HepG2 (cell line): ENCODE measurements around the gene RMI1. TPM values are rescaled to one million over a fixed set of nuclear protein-coding genes. Genes with fewer than 3 reads are reported as not detected.

Experiments
- ATF7 ChIP-seq, 2 experiments: fragments of 450-650 bp in 1 of 2; sonication (generic) in 1 of 2; formaldehyde crosslinking in 1 of 2; IDR thresholded peaks; 2 replicates each; pipeline versions ENCODE4 v1.4.0 to v1.6.1; 2016 to 2020; ENCODE audit warnings: antibody characterized with exemption in 1 of 2, mild to moderate bottlenecking in 1 of 2, missing genetic modification reagents in 1 of 2
- ATRX ChIP-seq: sonication (generic); formaldehyde crosslinking; IDR thresholded peaks from 2 replicates; pipeline ENCODE4 v1.4.0; 2020; ENCODE audit warnings: missing genetic modification reagents, borderline replicate concordance
- DNMT1 ChIP-seq: sonication (generic); formaldehyde crosslinking; IDR thresholded peaks from 2 replicates; pipeline ENCODE4 v1.5.1; 2020; ENCODE audit warnings: mild to moderate bottlenecking, missing genetic modification reagents
- FIP1L1 ChIP-seq: fragments of 200-400 bp; formaldehyde crosslinking; IDR thresholded peaks from 2 replicates; pipeline ENCODE4 v1.6.1; 2018; ENCODE audit warnings: low read depth, mild to moderate bottlenecking, low read length, moderate library complexity, borderline replicate concordance; ENCODE audit not compliant: insufficient read depth
- FOXK1 ChIP-seq: sonication (generic); formaldehyde crosslinking; IDR thresholded peaks from 2 replicates; pipeline ENCODE4 v1.4.0; 2020; ENCODE audit warnings: low read depth, missing genetic modification reagents, borderline replicate concordance
- KDM6A ChIP-seq: IDR thresholded peaks from 2 replicates; pipeline ENCODE4 v1.6.1; 2016; ENCODE audit warnings: low read depth
- MATR3 ChIP-seq: sonication (generic); formaldehyde crosslinking; IDR thresholded peaks from 2 replicates; pipeline ENCODE4 v1.4.0; 2020; ENCODE audit warnings: missing genetic modification reagents
- NCOR1 ChIP-seq: fragments of 200-600 bp; sonication (generic); IDR thresholded peaks from 2 replicates; pipeline ENCODE4 v1.7.0; 2017; ENCODE audit warnings: antibody characterized with exemption, low read length, borderline replicate concordance
- NFE2L2 ChIP-seq: fragments of 150-350 bp; IDR thresholded peaks from 2 replicates; pipeline ENCODE4 v1.6.1; 2014; ENCODE audit warnings: low read length
- PAF1 ChIP-seq: IDR thresholded peaks from 2 replicates; pipeline ENCODE4 v1.6.1; 2016; ENCODE audit warnings: missing genetic modification reagents, missing compliant biosample characterization
- RAD21 ChIP-seq: fragments of 450-650 bp; formaldehyde crosslinking; IDR thresholded peaks from 2 replicates; pipeline ENCODE4 v1.5.0; 2020; ENCODE audit warnings: mild to moderate bottlenecking
- TCF12 ChIP-seq, 2 experiments: fragments of 450-650 bp in 1 of 2; sonication (generic) in 1 of 2; formaldehyde crosslinking in 1 of 2; IDR thresholded peaks; 2 replicates each; pipeline versions ENCODE4 v1.6.1 to v1.8.0; 2017 to 2022; ENCODE audit warnings: antibody characterized with exemption in 1 of 2, mild to moderate bottlenecking in 1 of 2, missing genetic modification reagents in 1 of 2, moderate library complexity in 1 of 2
- YY1 ChIP-seq: IDR thresholded peaks from 2 replicates; pipeline ENCODE4 v1.6.1; 2011; ENCODE audit warnings: low read length, low read depth, moderate library complexity, mild to moderate bottlenecking; ENCODE audit not compliant: insufficient read depth, insufficient replicate concordance
- ZFP36 ChIP-seq: fragments of 150-350 bp; IDR thresholded peaks from 2 replicates; pipeline ENCODE4 v1.6.1; 2018; ENCODE audit warnings: borderline replicate concordance, low read length, low read depth; ENCODE audit not compliant: partially characterized antibody
- ZFYVE20 ChIP-seq: sonication (generic); formaldehyde crosslinking; IDR thresholded peaks from 2 replicates; pipeline ENCODE4 v1.8.0; 2023; ENCODE audit warnings: low read depth, mild to moderate bottlenecking, moderate library complexity, missing genetic modification reagents, borderline replicate concordance
- ZNF101 ChIP-seq: sonication (generic); formaldehyde crosslinking; IDR thresholded peaks from 2 replicates; pipeline ENCODE4 v1.4.0; 2020; ENCODE audit warnings: mild to moderate bottlenecking, low read depth, missing genetic modification reagents, borderline replicate concordance
- ZNF180 ChIP-seq: sonication (generic); formaldehyde crosslinking; IDR thresholded peaks from 2 replicates; pipeline ENCODE4 v1.4.0; 2020; ENCODE audit warnings: low read depth, missing genetic modification reagents, borderline replicate concordance
- ZNF251 ChIP-seq: sonication (generic); formaldehyde crosslinking; IDR thresholded peaks from 2 replicates; pipeline ENCODE4 v1.9.0; 2021; ENCODE audit warnings: mild to moderate bottlenecking, missing genetic modification reagents
- ZNF30 ChIP-seq: sonication (generic); formaldehyde crosslinking; IDR thresholded peaks from 2 replicates; pipeline ENCODE4 v1.5.0; 2020; ENCODE audit warnings: mild to moderate bottlenecking, missing genetic modification reagents
- ZNF335 ChIP-seq: sonication (generic); formaldehyde crosslinking; IDR thresholded peaks from 2 replicates; pipeline ENCODE4 v1.4.0; 2020; ENCODE audit warnings: missing genetic modification reagents
- ZNF562 ChIP-seq: sonication (generic); formaldehyde crosslinking; IDR thresholded peaks from 2 replicates; pipeline ENCODE4 v1.8.0; 2022; ENCODE audit warnings: missing genetic modification reagents, borderline replicate concordance
- ZNF780A ChIP-seq: sonication (generic); formaldehyde crosslinking; IDR thresholded peaks from 2 replicates; pipeline ENCODE4 v1.8.0; 2022; ENCODE audit warnings: mild to moderate bottlenecking, missing genetic modification reagents, moderate library complexity
- ZNF883 ChIP-seq: sonication (generic); formaldehyde crosslinking; IDR thresholded peaks from 2 replicates; pipeline ENCODE4 v1.5.1; 2020; ENCODE audit warnings: mild to moderate bottlenecking, missing genetic modification reagents; ENCODE audit errors: not compliant biosample characterization
- polyA plus RNA-seq, 8 experiments: library from polyadenylated mRNA; depleted of rRNA in 3 of 8; stranded (reverse) in 7 of 8; unstranded in 1 of 8; fragments of >200 nt; fragmentation: Illumina TruSeq in 4 of 8; extraction: Trizol in 4 of 8; gene quantifications; 2 replicates each; pipeline versions ENCODE4 v1.2.1 to v1.2.3, GENCODE V29; 2011 to 2016; ENCODE audit warnings: low read depth in 4 of 8, missing spikeins in 1 of 8, mixed read lengths in 1 of 8; ENCODE audit not compliant: insufficient read depth in 1 of 8
- total RNA-seq, 5 experiments: library from RNA; depleted of rRNA; stranded (reverse); fragments of >200 nt; fragmentation: Illumina TruSeq; extraction: Trizol; gene quantifications; 2 replicates each; pipeline ENCODE4 v1.2.3, GENCODE V29; 2016; ENCODE audit warnings: low read depth in 1 of 5
- TF ChIP-seq, protein P1 (sequence below): sonication (generic); formaldehyde crosslinking; conservative IDR thresholded peaks from 2 replicates; pipeline ENCODE4 v1.8.0; 2022; ENCODE audit warnings: missing genetic modification reagents
- TF ChIP-seq, protein P2 (sequence below): sonication (generic); formaldehyde crosslinking; IDR thresholded peaks from 2 replicates; pipeline ENCODE4 v1.5.1; 2020; ENCODE audit warnings: mild to moderate bottlenecking, moderate library complexity, missing genetic modification reagents
- TF ChIP-seq, protein P3 (sequence below): sonication (generic); formaldehyde crosslinking; IDR thresholded peaks from 2 replicates; pipeline ENCODE4 v1.9.0; 2021; ENCODE audit warnings: missing genetic modification reagents, mild to moderate bottlenecking, borderline replicate concordance

The RMI1 gene
- total and polyA plus RNA-seq, 2 of the 13 experiments (the other 11 are each of a cell fraction or from before 2014, with no cell fraction given): 0.54 to 3.7 TPM

GRCh38 chr9:83956086-83956435 is 24.5 kb upstream of the RMI1 start (continued):
- TF ChIP-seq, protein P1, sequence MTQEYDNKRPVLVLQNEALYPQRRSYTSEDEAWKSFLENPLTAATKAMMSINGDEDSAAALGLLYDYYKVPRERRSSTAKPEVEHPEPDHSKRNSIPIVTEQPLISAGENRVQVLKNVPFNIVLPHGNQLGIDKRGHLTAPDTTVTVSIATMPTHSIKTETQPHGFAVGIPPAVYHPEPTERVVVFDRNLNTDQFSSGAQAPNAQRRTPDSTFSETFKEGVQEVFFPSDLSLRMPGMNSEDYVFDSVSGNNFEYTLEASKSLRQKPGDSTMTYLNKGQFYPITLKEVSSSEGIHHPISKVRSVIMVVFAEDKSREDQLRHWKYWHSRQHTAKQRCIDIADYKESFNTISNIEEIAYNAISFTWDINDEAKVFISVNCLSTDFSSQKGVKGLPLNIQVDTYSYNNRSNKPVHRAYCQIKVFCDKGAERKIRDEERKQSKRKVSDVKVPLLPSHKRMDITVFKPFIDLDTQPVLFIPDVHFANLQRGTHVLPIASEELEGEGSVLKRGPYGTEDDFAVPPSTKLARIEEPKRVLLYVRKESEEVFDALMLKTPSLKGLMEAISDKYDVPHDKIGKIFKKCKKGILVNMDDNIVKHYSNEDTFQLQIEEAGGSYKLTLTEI (CRISPR knock-in tag): no peak
- TF ChIP-seq FIP1L1: no peak
- no peak for TF ChIP-seq ZFP36
- no peak for TF ChIP-seq ZNF180 (CRISPR knock-in tag)
- no peak for TF ChIP-seq ATF7 (IDR thresholded peaks at IDR 0.05)
- TF ChIP-seq ATF7 (CRISPR knock-in tag; IDR thresholded peaks at IDR 0.05): no peak
- no peak for TF ChIP-seq ZNF883
- TF ChIP-seq ZNF780A (CRISPR knock-in tag): 0 out of 2 replicates have a peak, but pooled peaks have one; percentile 11
- TF ChIP-seq, protein P2, sequence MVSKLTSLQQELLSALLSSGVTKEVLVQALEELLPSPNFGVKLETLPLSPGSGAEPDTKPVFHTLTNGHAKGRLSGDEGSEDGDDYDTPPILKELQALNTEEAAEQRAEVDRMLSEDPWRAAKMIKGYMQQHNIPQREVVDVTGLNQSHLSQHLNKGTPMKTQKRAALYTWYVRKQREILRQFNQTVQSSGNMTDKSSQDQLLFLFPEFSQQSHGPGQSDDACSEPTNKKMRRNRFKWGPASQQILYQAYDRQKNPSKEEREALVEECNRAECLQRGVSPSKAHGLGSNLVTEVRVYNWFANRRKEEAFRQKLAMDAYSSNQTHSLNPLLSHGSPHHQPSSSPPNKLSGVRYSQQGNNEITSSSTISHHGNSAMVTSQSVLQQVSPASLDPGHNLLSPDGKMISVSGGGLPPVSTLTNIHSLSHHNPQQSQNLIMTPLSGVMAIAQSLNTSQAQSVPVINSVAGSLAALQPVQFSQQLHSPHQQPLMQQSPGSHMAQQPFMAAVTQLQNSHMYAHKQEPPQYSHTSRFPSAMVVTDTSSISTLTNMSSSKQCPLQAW: no peak
- 0 out of 2 replicates have a peak, but pooled peaks have one; percentile 11 for TF ChIP-seq KDM6A (CRISPR knock-in tag)
- TF ChIP-seq PAF1 (CRISPR knock-in tag): no peak
- 0 out of 2 replicates have a peak, but pooled peaks have one; percentile 73 for TF ChIP-seq ZFYVE20 (CRISPR knock-in tag)
- no peak for TF ChIP-seq ZNF562 (CRISPR knock-in tag)
- no peak for TF ChIP-seq NCOR1
- TF ChIP-seq, protein P3, sequence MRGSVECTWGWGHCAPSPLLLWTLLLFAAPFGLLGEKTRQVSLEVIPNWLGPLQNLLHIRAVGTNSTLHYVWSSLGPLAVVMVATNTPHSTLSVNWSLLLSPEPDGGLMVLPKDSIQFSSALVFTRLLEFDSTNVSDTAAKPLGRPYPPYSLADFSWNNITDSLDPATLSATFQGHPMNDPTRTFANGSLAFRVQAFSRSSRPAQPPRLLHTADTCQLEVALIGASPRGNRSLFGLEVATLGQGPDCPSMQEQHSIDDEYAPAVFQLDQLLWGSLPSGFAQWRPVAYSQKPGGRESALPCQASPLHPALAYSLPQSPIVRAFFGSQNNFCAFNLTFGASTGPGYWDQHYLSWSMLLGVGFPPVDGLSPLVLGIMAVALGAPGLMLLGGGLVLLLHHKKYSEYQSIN (CRISPR knock-in tag): no peak
- peak; percentile 0 for TF ChIP-seq YY1
- TF ChIP-seq DNMT1 (CRISPR knock-in tag): no peak
- TF ChIP-seq FOXK1 (CRISPR knock-in tag): no peak
- no peak for TF ChIP-seq ZNF101 (CRISPR knock-in tag)
- no peak for TF ChIP-seq TCF12 (IDR thresholded peaks at IDR 0.05)
- 0 out of 2 replicates have a peak, but pooled peaks have one; percentile 20 for TF ChIP-seq TCF12 (CRISPR knock-in tag; IDR thresholded peaks at IDR 0.05)
- no peak for TF ChIP-seq ZNF251 (CRISPR knock-in tag)
- TF ChIP-seq MATR3 (CRISPR knock-in tag): no peak
- peak; percentile 89; the same call in 1 of the 2 replicates for TF ChIP-seq ZNF30 (CRISPR knock-in tag)
- TF ChIP-seq RAD21: 0 out of 2 replicates have a peak, but pooled peaks have one; percentile 28
- TF ChIP-seq NFE2L2: no peak
- TF ChIP-seq ATRX: no peak
- TF ChIP-seq ZNF335 (CRISPR knock-in tag): no peak
